Heart left ventricle (tissue), 13 donors: ENCODE measurements around the gene TBC1D8.

Experiments
- CTCF ChIP-seq, 12 donors: fragments of 200-600 bp; sonication (generic) in 4 of 12; IDR thresholded peaks; one replicate each; pipeline versions ENCODE4 v1.5.0 to v1.8.0; 2018 to 2022; ENCODE audit warnings: antibody characterized with exemption in 12 of 12, mild to moderate bottlenecking in 5 of 12
- POLR2A ChIP-seq, 2 donors: fragments of 450-650 bp; IDR thresholded peaks; one replicate each; pipeline ENCODE4 v1.6.1; 2017; ENCODE audit warnings: antibody characterized with exemption in 2 of 2, mild to moderate bottlenecking in 2 of 2, moderate library complexity in 2 of 2
- donor health status: ischemic (EF 13 %, LVEDD 7.1; RV severe dilation, severe dysfunction).
- donor health status: DM: no; HTN: yes; CAD: no.
- donor health status: DM: no; HTN: no; CAD: no.
- donor health status: ischemic (EF 25% LVEDD 6.9; RV normal size, moderate dysfunction).
- donor health status: ischemic (EF 25% LVEDD 5.7; RV mildly dilated, moderate dysfunction).
- donor health status: ischemic (EF 35%, LVEDD 5.7; RV mildly dilated, moderate dysfunction).
- donor health status: nonischemic (EF 11% LVEDD 7.7; RV severe dilation, severe dysfunction).
- donor health status: DM: yes; HTN: yes; CAD: no.
- donor health status: PGD.
- donor health status: ischemic (EF 29% LVEDD 5.4; RV normal size, mild dysfunction).
- donor health status: nonischemic (EF 23%, LVEDD 6.1; RV moderate dilation, normal function).

DNA sequence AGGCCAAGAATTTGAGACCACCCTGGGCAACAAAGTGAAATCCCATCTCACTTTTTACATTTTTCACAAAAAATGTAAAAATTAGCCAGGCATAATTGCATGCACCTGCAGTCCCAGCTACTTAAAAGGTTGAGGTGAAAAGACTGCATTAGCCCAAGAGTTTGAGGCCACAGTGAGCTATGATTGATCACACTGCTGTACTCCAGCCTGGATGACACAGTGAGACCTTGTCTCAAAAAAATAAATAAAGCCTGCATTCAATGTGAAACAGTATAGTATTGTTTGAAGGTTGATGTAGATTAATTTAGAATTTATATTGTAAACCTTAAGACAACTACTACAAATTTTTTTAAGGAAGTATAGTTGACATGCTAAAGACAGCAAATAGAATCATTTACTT, 53.5 kb downstream of the TBC1D8 start:
- TF ChIP-seq CTCF (IDR thresholded peaks at IDR 0.05) (no peak), POLR2A (IDR thresholded peaks at IDR 0.05) (no peak)
